Right lobe of liver (tissue), 6 donors: ENCODE data around the gene ATMIN. TPM values are rescaled to one million over a fixed set of nuclear protein-coding genes. Genes with fewer than 3 reads are reported as not detected.

Source experiments
- ATAC-seq, 4 donors: fragments of 200-7000 bp; cut with Tn5 transposase; one replicate each; pipeline ENCODE4 v1.9.1; 2020; ENCODE audit warnings: mild to moderate bottlenecking in 4 of 4, moderate library complexity in 4 of 4
- DNase-seq, 3 donors: peaks; one replicate each; pipeline ENCODE4 v3.0.0-alpha.2; 2020
- H3K27ac ChIP-seq, 3 donors: fragments of 200-600 bp; one replicate each; pipeline ENCODE4 v1.8.0; 2022
- H3K27me3 ChIP-seq, 2 donors: fragments of 200-600 bp; one replicate each; pipeline ENCODE4 v1.8.0; 2022
- H3K36me3 ChIP-seq, 4 donors: fragments of 200-600 bp; sonication (generic) in 1 of 4; one replicate each; pipeline versions ENCODE4 v1.5.1 to v1.8.0; 2017 to 2022; ENCODE audit warnings: control low read depth in 1 of 4
- H3K4me1 ChIP-seq, 4 donors: fragments of 200-600 bp; sonication (generic) in 1 of 4; one replicate each; pipeline versions ENCODE4 v1.5.1 to v1.8.0; 2017 to 2022; ENCODE audit warnings: control low read depth in 1 of 4
- H3K4me3 ChIP-seq, 3 donors: fragments of 200-600 bp; one replicate each; pipeline ENCODE4 v1.8.0; 2022
- H3K9me3 ChIP-seq, 4 donors: fragments of 200-600 bp; sonication (generic) in 1 of 4; one replicate each; pipeline versions ENCODE4 v1.5.1 to v1.8.0; 2017 to 2022; ENCODE audit warnings: control low read depth in 1 of 4
- POLR2A ChIP-seq: fragments of 450-650 bp; IDR thresholded peaks from one replicate; pipeline ENCODE4 v1.6.1; 2017; ENCODE audit warnings: antibody characterized with exemption, mild to moderate bottlenecking
- WGBS: methylation state at CpG from one replicate; pipeline ENCODE4 v1.1.6; 2018; ENCODE audit warnings: low coverage, low lambda C conversion rate; ENCODE audit not compliant: insufficient coverage; ENCODE audit errors: missing lambda C conversion rate; 5-methylcytosine and 5-hydroxymethylcytosine counted together
- intact Hi-C, 2 donors: fragments of 100-400 bp; cut with DNase I; formaldehyde crosslinking; loops; one replicate each; pipeline versions ENCODE4 v1.11.2 to v1.14.1; 2022
- total RNA-seq, 6 experiments: library from RNA; depleted of rRNA in 2 of 6; stranded (reverse); fragments of >200 nt in 2 of 6; fragmentation: NEBNext Ultra II Directional in 3 of 6; extraction: Animal tissue kit (Norgen Biotek cat#: 25700) in 3 of 6; gene quantifications; one replicate each; pipeline versions ENCODE4 v1.1.0 to v1.2.4, GENCODE V29; 2016 to 2023
- TF ChIP-seq, protein P1 (sequence below), 4 donors: fragments of 200-600 bp in 3 of 4; fragments of 450-650 bp in 1 of 4; IDR thresholded peaks; one replicate each; pipeline versions ENCODE4 v1.5.1 to v1.8.0; 2016 to 2022; ENCODE audit warnings: antibody characterized with exemption in 4 of 4, mild to moderate bottlenecking in 2 of 4
- donor health status: DM: no; HTN: yes; CAD: no.
- donor health status: DM: no; HTN: no; CAD: no.
- donor health status: DM: no; HTN: no; CAD: no.
- donor health status: DM: no; HTN: yes; CAD: no.
- donor health status: DM: no; HTN: yes; CAD: no.

Gene ATMIN
- total RNA-seq, 6 experiments from 2014 or later: 12.8 to 15.5 (median 14.6) TPM

GRCh38 chr16:81069063-81069462 lies 33.4 kb downstream of the ATMIN start:
- no peaks in the 10 kb centered on the region for H3K4me1 ChIP-seq
- no peaks in the 10 kb centered on the region for H3K27me3 ChIP-seq
- intact Hi-C loops: no loop called here
- 80% methylated on average over 1 of the region's 4 CpGs for WGBS
- no peak for ATAC-seq
- H3K4me3 ChIP-seq: no peak overlapping the region
- TF ChIP-seq, protein P1, sequence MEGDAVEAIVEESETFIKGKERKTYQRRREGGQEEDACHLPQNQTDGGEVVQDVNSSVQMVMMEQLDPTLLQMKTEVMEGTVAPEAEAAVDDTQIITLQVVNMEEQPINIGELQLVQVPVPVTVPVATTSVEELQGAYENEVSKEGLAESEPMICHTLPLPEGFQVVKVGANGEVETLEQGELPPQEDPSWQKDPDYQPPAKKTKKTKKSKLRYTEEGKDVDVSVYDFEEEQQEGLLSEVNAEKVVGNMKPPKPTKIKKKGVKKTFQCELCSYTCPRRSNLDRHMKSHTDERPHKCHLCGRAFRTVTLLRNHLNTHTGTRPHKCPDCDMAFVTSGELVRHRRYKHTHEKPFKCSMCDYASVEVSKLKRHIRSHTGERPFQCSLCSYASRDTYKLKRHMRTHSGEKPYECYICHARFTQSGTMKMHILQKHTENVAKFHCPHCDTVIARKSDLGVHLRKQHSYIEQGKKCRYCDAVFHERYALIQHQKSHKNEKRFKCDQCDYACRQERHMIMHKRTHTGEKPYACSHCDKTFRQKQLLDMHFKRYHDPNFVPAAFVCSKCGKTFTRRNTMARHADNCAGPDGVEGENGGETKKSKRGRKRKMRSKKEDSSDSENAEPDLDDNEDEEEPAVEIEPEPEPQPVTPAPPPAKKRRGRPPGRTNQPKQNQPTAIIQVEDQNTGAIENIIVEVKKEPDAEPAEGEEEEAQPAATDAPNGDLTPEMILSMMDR (IDR thresholded peaks at IDR 0.05): no peak
- no peak for TF ChIP-seq POLR2A
- DNase-seq: no peak
- H3K9me3 ChIP-seq: no peaks in the 10 kb centered on the region
- no peaks in the 10 kb centered on the region for H3K36me3 ChIP-seq
- H3K27ac ChIP-seq: no peak overlapping the region

GRCh38 chr16:81070979-81071378 lies 35.3 kb downstream of the ATMIN start:
- TF ChIP-seq, protein P1 (IDR thresholded peaks at IDR 0.05): no peak
- TF ChIP-seq POLR2A: no peak
- no peaks in the 10 kb centered on the region for H3K36me3 ChIP-seq
- no peaks in the 10 kb centered on the region for H3K4me1 ChIP-seq
- ATAC-seq (no peak), DNase-seq (no peak)
- H3K27me3 ChIP-seq: no peaks in the 10 kb centered on the region
- 89% methylated on average over 5 of the region's 8 CpGs for WGBS
- intact Hi-C loops: no loop called here
- H3K27ac ChIP-seq: no peak overlapping the region
- H3K4me3 ChIP-seq: no peak overlapping the region
- H3K9me3 ChIP-seq: no peaks in the 10 kb centered on the region

DNA sequence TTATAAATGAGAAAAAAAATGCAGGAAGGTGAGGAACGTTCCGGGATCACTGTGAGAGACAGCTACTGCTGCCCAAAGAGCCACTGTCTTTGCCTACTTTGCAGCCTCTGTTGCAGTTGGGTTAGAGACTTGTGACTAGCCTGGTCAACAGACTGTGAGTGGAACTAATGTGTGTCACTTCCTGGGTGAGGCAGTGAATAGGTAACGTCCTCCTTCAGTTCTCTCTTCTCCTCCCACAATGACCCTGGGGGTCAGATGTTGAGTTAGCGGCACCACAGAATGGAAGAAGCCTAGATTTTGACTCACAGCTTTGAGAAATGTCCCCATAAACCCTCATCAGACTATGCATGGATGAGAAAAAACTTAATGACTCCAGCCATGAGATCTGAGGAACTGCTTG lies 36.2 kb downstream of the ATMIN start:
- Histone ChIP-seq H3K36me3 (no peaks in the 10 kb centered on the region), H3K4me3 (no peak overlapping the region), H3K4me1 (peaks cover 0 to 4% (median 2%) of the 10 kb centered on the region in 4 donors), H3K27me3 (no peaks in the 10 kb centered on the region), H3K9me3 (no peaks in the 10 kb centered on the region), H3K27ac (no peak overlapping the region)
- TF ChIP-seq, protein P1 (IDR thresholded peaks at IDR 0.05): no peak
- no peak for TF ChIP-seq POLR2A
- intact Hi-C loops: no loop called here
- ATAC-seq (no peak), DNase-seq (no peak)
- WGBS: 100% methylated on average over 2 of the region's 4 CpGs

- no peak overlapping the region for H3K4me3 ChIP-seq
- intact Hi-C loops: no loop called here
- ATAC-seq: no peak
- H3K27me3 ChIP-seq: no peaks in the 10 kb centered on the region
- no peak for TF ChIP-seq POLR2A
- no peaks in the 10 kb centered on the region for H3K36me3 ChIP-seq
- H3K4me1 ChIP-seq: peaks cover 0 to 4% (median 2%) of the 10 kb centered on the region in 4 donors
- DNase-seq: no peak
- WGBS: 67% methylated on average over 5 of the region's 5 CpGs
- H3K27ac ChIP-seq: no peak overlapping the region
- H3K9me3 ChIP-seq: no peaks in the 10 kb centered on the region
Observed at GRCh38 chr16:81073560-81074330, 38.1 kb downstream of the ATMIN start.

- Histone ChIP-seq H3K36me3 (no peaks in the 10 kb centered on the region), H3K27ac (peak overlapping the region; percentile 70 to 93 (median 91)), H3K27me3 (no peaks in the 10 kb centered on the region), H3K4me3 (peak overlapping the region; percentile 69 to 86 (median 75)), H3K9me3 (no peaks in the 10 kb centered on the region), H3K4me1 (peaks cover 0 to 4% (median 2%) of the 10 kb centered on the region in 4 donors)
- under 1% methylated on average over 27 of the region's 27 CpGs for WGBS
- peak; percentile 91 to 96 (median 94) for ATAC-seq
- intact Hi-C loops: no loop called here
- TF ChIP-seq, protein P1 (IDR thresholded peaks at IDR 0.05): no peak
- no peak for TF ChIP-seq POLR2A
- peak; percentile 88 to 93 (median 93) for DNase-seq
Observed at GRCh38 chr16:81076566-81077075, 41.0 kb downstream of the ATMIN start.
